Measurements from ENCODE around the gene GBX2.

GBX2 gene

DNA sequence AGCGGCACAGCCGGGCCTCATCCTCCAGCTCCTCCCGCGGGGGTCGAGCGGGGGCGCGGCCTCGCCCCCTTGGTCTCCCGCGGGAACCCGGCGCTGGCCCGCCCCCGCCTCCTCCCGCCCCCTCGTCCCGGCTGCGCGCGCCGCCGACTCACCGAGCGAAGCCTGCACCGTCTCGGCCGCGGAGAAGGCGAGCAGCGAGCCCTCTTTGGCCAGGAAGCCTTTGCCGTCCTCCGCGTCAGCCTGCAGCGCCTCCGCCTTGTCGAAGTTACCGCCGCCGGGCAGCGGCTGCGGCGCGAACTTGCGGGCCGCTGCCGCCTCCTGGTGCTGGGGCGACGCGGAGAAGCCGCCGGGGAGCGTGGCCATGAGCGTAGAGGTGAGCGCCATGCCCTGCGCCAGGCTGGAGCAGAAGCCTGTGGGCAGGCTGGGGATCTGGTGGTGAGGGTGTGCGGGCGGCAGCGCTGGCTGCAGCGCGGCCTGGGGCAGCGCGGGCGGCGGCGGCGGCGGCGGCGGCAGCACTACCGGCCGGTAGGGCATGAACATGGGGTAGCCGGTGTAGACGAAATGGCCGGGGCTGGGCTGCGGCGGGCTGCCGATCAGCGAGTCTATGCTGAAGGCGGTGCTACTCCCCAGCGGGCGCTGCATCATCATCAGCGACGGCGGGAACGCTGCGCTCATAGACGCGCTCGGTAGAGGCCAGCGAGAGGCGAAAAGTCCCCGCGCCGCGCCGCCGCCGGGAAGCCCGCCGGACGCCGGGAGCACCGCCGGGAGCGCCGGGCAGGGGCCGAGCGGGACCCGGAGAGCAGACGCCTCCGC is 683 bp downstream of the GBX2 start:
- DNase-seq: no peak

DNA sequence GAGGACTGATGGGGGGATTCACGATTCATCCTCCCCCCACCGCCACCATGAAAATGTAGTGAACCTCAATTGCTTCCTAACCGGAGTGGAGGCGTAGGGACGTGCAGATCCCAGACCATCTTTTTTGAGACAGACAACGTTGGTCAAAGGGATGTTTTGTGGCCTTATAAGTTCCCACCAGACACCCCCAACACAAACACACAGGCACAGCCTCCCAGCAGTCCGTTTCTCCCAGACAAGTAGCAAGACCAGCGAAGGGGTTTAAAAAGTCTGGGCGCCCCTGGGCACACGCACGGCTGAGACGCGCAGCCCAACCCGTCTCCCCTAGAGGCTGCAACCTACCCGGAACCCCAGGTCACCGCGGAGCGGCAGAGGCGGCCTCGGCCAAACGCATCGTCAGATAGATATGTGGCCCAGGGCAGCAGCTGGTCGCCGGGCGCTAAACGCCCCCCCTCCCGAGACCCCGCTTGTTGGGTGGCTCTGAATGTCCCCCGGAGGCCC is 1.3 kb downstream of the GBX2 start:
- DNase-seq: no peak

DNA sequence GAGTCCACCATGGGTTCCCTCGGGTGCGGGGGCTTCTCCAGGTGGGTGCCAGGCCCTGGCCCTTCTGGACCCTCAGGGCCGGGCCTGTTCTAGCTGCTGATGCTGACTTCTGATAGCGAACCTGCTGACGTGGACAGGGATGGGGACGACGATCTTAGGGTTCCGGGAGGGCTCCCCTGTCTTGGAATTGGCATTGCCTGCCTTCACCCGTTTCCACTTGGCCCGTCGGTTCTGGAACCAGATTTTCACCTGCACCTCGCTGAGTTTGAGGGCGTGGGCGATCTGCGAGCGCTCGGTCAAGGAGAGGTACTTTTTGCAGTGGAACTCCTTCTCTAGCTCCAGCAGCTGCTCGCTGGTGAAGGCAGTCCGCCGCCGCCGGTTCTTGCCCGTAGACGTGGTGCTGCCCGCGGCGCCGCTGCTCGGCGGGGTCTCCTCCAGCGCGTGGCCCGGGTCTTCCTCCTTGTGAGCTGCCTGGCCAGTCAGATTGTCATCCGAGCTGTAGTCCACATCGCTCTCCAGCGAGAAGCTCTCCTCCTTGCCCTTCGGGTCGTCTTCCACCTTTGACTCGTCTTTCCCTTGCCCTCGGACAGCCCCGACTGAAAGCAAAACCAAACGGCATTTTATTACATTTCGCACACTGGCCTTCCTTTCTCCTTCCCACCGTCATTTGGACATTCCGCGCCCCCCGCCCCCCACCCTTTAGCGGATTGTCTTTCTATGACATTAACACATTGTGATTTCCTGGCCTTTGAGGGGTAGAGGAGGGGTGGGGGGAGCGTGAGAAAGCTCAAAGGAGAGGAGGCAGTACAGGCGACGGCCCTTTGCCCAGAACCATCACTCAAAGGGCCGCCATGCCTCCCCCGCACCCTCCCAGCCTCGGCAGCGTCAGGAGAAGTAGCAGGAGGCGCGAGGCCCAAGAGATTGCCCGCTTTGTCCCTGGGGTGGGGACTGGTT is 2.1 kb downstream of the GBX2 start:
- no peak for DNase-seq

DNA sequence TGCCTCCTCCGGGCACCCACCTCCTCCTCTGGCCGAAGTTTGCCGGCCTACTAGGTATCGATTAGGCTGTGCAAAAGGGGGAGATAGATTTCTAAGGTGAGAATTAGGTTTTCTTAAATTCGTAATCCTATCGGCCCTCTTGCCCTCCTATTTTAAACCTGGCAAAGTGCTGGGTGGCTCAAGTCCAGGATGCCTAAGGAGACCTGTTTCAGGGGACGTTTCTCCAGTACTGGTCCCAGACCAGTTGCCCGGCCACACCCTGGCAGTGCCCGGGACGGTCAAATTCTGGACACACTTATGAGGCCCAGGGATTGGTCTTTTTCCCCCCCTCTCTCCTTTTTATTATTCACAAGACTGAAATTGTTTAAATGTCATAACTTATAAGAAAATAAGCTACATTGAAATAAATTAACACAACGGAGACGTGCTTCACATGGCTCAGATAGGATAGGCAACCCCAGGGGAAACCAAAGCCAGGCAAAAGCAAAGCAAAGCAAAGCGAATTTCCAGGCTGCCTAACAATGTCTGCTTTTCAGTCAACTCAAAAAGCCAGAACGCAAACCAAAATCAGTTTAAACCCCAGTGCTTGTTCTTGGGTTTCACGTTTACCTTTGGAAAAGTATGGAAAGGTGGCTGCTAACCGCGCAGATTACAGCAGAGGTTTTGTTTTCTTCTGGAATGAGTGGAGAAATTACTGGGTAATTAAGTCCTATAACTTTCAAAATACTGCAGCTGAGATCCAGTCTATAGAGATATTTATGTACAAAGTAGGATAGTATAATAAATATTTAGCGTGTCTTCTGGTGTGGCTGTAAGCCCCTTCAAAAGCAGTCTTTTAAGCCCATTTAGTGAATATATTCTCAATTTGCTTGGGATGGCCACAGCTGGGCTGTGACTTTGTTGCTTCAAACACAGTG is 3.0 kb downstream of the GBX2 start:
- no peak for DNase-seq

DNA sequence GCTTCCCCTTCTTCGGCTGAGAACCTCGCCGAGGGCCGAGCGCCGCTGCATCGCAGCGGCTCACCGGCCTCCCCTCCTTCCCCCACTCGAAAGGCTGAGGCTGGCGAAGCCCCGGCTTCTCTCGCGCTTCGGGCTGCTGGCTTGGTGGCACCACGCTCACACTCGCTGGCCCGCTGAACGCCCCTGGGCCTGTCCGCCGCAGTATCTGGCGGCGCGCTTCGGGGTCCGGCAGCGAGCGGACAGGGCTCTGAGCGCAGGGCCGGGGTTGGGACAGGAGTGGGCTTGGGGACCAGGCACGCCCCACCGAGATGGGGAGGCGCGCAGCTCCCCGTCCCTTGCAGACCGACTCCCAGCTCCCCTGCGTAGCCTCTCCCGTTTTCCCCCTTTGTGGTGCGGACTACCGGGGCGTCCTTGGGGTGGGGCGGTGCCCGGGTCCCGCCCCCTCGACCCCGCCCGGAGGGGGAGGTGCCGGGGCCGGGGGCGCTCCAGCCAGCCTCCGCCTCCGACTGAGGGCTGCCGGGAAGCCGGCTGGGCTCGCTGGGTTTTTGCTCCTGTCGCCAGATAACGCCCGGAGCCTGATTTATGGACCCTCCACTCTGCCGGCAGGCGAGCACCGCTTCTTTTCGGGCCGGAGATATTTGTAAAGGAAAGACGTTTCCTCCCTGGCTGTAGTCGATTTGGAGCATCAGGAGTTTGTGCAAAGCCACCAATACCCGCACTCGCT is 3.8 kb downstream of the GBX2 start:
- DNase-seq: no peak

- no peak for DNase-seq
These were observed 4.5 kb downstream of the GBX2 start for GRCh38 chr2:236163471-236164200.

DNA sequence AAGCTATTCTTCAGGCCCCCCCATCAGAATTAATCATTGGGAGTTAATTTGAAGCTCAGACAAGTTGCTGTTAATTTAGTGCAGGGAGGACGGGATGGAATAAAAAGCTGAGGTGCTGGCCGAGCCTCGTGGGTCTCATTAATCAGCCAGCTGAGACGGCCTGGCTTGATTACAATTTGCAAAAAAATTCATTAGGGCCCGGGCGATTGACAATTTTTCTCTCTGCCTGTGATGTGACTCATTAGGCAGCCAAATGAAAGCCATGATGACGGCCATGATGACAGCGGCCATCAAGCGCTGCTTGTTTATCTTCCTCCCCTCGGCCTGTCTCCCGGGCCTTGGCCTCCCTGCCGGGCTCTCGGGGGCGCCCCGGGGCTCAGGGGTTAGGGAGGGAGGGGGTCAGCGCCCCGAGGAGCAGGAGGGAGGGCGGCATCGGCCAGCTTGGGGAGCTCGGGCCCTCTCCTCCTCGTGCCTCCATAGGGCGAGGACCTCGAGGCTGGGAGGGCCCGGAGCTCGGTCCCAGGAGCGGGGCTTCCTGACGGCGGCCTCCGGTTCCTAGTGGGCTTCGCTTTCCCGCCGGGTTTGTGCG is 5.2 kb downstream of the GBX2 start:
- DNase-seq: no peak

DNA sequence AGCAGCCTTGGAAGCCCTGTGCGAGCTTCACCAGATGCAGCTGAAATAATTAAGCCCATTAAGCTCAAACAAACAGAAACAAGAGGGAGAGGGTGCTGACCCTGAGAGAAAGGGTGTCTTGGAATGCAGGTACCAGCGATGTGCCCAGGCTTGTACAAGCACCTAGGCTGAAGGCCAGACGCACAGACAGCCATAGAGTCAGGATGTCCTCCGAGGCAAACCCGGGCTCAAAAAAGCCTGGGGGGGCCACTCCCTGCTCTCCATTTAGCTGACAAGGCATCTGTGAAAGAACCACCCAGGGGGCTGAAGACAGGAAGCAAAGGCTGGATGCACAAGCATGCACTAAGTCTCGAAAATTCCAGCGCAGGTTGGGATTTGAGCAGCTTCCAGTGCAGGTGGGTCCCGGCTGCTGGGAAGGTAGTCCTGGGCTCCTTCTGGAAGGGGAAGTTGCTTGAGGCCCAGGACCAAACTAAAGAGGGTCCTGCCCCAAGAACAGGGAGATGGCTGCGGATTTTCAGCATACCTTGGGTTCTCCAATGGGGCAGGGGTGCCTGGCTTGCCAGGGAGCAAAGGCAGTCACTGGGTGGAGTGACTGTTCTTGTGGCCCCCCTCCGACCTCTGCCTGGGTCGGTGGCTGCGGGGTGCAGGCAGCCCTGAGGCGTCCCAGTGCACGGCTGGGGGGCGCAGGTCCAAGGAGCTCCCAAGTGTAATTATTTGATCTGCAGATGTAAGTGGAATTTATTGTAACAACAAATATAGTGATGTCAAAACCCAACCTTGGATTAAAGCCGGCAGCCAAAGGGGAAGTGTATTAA is 5.9 kb downstream of the GBX2 start:
- DNase-seq: no peak

- no peak for DNase-seq
These were observed 6.7 kb downstream of the GBX2 start for GRCh38 chr2:236161531-236161930.

DNA sequence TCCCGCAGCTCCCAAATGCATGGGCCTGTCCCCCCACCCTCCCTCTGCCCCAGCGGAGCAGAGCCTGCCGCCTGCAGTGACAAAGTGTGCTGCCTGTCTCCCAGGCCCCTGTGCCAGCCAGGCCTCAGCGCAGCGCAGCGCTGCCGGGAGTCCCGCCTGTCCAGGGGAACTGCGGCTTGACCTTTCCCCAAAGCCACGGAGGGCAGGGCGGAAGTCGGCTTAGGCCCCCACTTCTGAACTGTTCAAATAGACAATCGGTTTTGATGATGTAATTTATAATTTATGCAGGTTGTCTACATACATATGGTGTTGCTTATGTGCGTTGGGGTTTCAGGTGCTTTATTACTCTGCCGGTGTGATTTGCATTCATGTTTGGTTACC is 7.1 kb downstream of the GBX2 start:
- DNase-seq: no peak

GRCh38 chr2:236160366-236161081 is 7.7 kb downstream of the GBX2 start:
- no peak for DNase-seq

GRCh38 chr2:236159778-236160170 is 8.4 kb downstream of the GBX2 start:
- DNase-seq: no peak

- no peak for DNase-seq
These were observed 9.0 kb downstream of the GBX2 start for GRCh38 chr2:236158969-236159777.

GRCh38 chr2:236157815-236158498 is 10.2 kb downstream of the GBX2 start:
- no peak for DNase-seq

DNA sequence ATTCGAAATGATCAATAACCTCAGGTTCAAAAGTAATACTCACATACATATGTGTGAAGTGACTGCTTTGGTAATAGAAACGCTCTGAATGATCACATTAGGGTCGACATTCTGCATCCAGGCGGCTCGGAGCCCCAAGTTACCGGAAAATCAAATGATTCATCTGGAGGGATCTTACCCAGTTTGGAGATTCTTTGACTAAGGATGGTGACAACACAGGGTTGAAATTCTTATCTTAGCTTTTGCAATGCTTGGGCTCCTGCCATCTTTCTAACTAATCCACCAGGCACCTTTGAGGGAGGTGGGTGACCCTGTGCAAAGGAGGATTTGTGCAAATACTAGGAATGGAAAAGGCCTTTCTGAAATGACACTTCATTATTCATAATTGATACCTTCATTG is 10.8 kb downstream of the GBX2 start:
- no peak for DNase-seq

GRCh38 chr2:236156860-236157194 is 11.4 kb downstream of the GBX2 start:
- DNase-seq: no peak

GRCh38 chr2:236156095-236156859 is 11.9 kb downstream of the GBX2 start:
- DNase-seq: no peak
